ENCODE results near the gene FXYD3. TPM values are rescaled to one million over a fixed set of nuclear protein-coding genes. Genes with fewer than 3 reads are reported as not detected.

Gene FXYD3
- total and polyA plus RNA-seq, 4 donors: 0.32 to 0.45 TPM; not detected in 2

- Histone ChIP-seq H3K9ac (ENCODE audit: low read depth in 1 of 2, low read length in 2 of 2) (peak overlapping the region; percentile 62 to 66), H3K27ac (ENCODE audit: low read depth in 1 of 2, low read length in 2 of 2) (peak overlapping the region; percentile 80 to 92), H3K27me3 (ENCODE audit: control insufficient read depth in 4 of 4, insufficient read depth in 4 of 4, low read length in 3 of 4) (no peaks in the 10 kb centered on the region), H3K4me3 (ENCODE audit: low read depth in 1 of 3, low read length in 3 of 3) (peak overlapping the region in 2 of 3 donors; percentile 39 to 52), H3K36me3 (ENCODE audit: control insufficient read depth in 4 of 4, insufficient read depth in 3 of 4, low read depth in 1 of 4, low read length in 3 of 4) (no peaks in the 10 kb centered on the region), H3K4me1 (ENCODE audit: control insufficient read depth in 4 of 4, insufficient read depth in 4 of 4, low read length in 3 of 4) (peaks cover 3 to 28% (median 17%) of the 10 kb centered on the region in 4 donors), H3K9me3 (ENCODE audit: control insufficient read depth in 4 of 4, low read length in 3 of 4) (no peaks in the 10 kb centered on the region)
- WGBS: 7% methylated on average over 36 of the region's 36 CpGs
- DNase-seq (ENCODE audit: low spot score): peak; percentile 58
- TF ChIP-seq RAD21 (IDR thresholded peaks at IDR 0.05): peak; percentile 79 to 82
- TF ChIP-seq YY1 (IDR thresholded peaks at IDR 0.05): peak; percentile 10
- peak; percentile 66 for TF ChIP-seq CTCF (IDR thresholded peaks at IDR 0.05; ENCODE audit: low read depth, low read length, missing input control)
- peak in 1 of 2 donors; percentile 34 for TF ChIP-seq HNF4A (conservative IDR thresholded peaks at IDR 0.05)
- no peak for TF ChIP-seq HNF4G (IDR thresholded peaks at IDR 0.05)
- peak; percentile 24 to 51 for TF ChIP-seq RXRA (IDR thresholded peaks at IDR 0.05)
- no peak for TF ChIP-seq EGR1 (IDR thresholded peaks at IDR 0.05; ENCODE audit: low read depth in 2 of 2)
Measured at GRCh38 chr19:35090506-35091214, 25.0 kb upstream of the FXYD3 start.

GRCh38 chr19:35093430-35093829, 22.2 kb upstream of the FXYD3 start:
- H3K4me3 ChIP-seq (ENCODE audit: low read depth in 1 of 3, low read length in 3 of 3): no peak overlapping the region
- no peak overlapping the region for H3K9ac ChIP-seq (ENCODE audit: low read depth in 1 of 2, low read length in 2 of 2)
- peaks cover 3 to 24% (median 14%) of the 10 kb centered on the region in 4 donors for H3K4me1 ChIP-seq (ENCODE audit: control insufficient read depth in 4 of 4, insufficient read depth in 4 of 4, low read length in 3 of 4)
- H3K9me3 ChIP-seq (ENCODE audit: control insufficient read depth in 4 of 4, low read length in 3 of 4): no peaks in the 10 kb centered on the region
- H3K27ac ChIP-seq (ENCODE audit: low read depth in 1 of 2, low read length in 2 of 2): no peak overlapping the region
- TF ChIP-seq MAX (IDR thresholded peaks at IDR 0.05) (no peak), FOXA1 (IDR thresholded peaks at IDR 0.05) (no peak), RXRA (IDR thresholded peaks at IDR 0.05) (no peak)
- H3K27me3 ChIP-seq (ENCODE audit: control insufficient read depth in 4 of 4, insufficient read depth in 4 of 4, low read length in 3 of 4): no peaks in the 10 kb centered on the region
- no peak for DNase-seq (ENCODE audit: low spot score)
- 97% methylated on average over 5 of the region's 5 CpGs for WGBS
- H3K36me3 ChIP-seq (ENCODE audit: control insufficient read depth in 4 of 4, insufficient read depth in 3 of 4, low read depth in 1 of 4, low read length in 3 of 4): no peaks in the 10 kb centered on the region

GRCh38 chr19:35093941-35094647, 21.5 kb upstream of the FXYD3 start:
- TF ChIP-seq EGR1 (IDR thresholded peaks at IDR 0.05; ENCODE audit: low read depth in 2 of 2) (no peak), SP1 (IDR thresholded peaks at IDR 0.05) (no peak), CTCF (IDR thresholded peaks at IDR 0.05; ENCODE audit: low read depth, low read length, missing input control) (no peak), ZBTB33 (IDR thresholded peaks at IDR 0.05) (no peak), MAX (IDR thresholded peaks at IDR 0.05) (no peak), HNF4A (conservative IDR thresholded peaks at IDR 0.05) (no peak), JUND (IDR thresholded peaks at IDR 0.05) (no peak), GABPA (IDR thresholded peaks at IDR 0.05 in 1 of 2, conservative IDR thresholded peaks at IDR 0.05 in 1 of 2) (no peak), FOXA2 (IDR thresholded peaks at IDR 0.05) (no peak), YY1 (IDR thresholded peaks at IDR 0.05) (no peak), HNF4G (IDR thresholded peaks at IDR 0.05) (no peak)
- H3K9me3 ChIP-seq (ENCODE audit: control insufficient read depth in 4 of 4, low read length in 3 of 4): no peaks in the 10 kb centered on the region
- H3K27ac ChIP-seq (ENCODE audit: low read depth in 1 of 2, low read length in 2 of 2): no peak overlapping the region
- no peak for DNase-seq (ENCODE audit: low spot score)
- H3K4me1 ChIP-seq (ENCODE audit: control insufficient read depth in 4 of 4, insufficient read depth in 4 of 4, low read length in 3 of 4): peaks cover 5 to 25% (median 17%) of the 10 kb centered on the region in 4 donors
- H3K36me3 ChIP-seq (ENCODE audit: control insufficient read depth in 4 of 4, insufficient read depth in 3 of 4, low read depth in 1 of 4, low read length in 3 of 4): no peaks in the 10 kb centered on the region
- WGBS: 93% methylated on average over 11 of the region's 11 CpGs
- H3K27me3 ChIP-seq (ENCODE audit: control insufficient read depth in 4 of 4, insufficient read depth in 4 of 4, low read length in 3 of 4): no peaks in the 10 kb centered on the region
- H3K9ac ChIP-seq (ENCODE audit: low read depth in 1 of 2, low read length in 2 of 2): no peak overlapping the region
- H3K4me3 ChIP-seq (ENCODE audit: low read depth in 1 of 3, low read length in 3 of 3): no peak overlapping the region

All from liver (tissue), 9 donors.